ENCODE results near the gene GIT2. TPM values are rescaled to one million over a fixed set of nuclear protein-coding genes. Genes with fewer than 3 reads are reported as not detected.
"Not testable (repeated sequence)": the region's sequence is repeated elsewhere in the genome, so short reads cannot be mapped to it uniquely, and the experiment has no call there.

GIT2 gene
- total and polyA plus RNA-seq, 7 donors: 10.8 to 29.7 (median 20.3) TPM

- Histone ChIP-seq H3K4me3 (no peak overlapping the region), H3K36me3 (ENCODE audit: insufficient read depth in 1 of 2, low read depth in 1 of 2) (peaks cover 17 to 92% of the 10 kb centered on the region in 2 donors), H3K4me1 (peaks cover 4% of the 10 kb centered on the region), H3K9me3 (no peaks in the 10 kb centered on the region), H3K27me3 (ENCODE audit: insufficient read depth in 3 of 3, low read length in 2 of 3) (no peaks in the 10 kb centered on the region), H3K27ac (no peak overlapping the region)
- no peak for ATAC-seq
- DNase-seq: no peak
- 44 to 63% (median 50%) methylated on average over 14 of the region's 14 CpGs for WGBS, 3 donors
- TF ChIP-seq CTCF (IDR thresholded peaks at IDR 0.05): no peak
- intact Hi-C loops (cut with DNase I): no loop called here
These were observed 63.2 kb downstream of the GIT2 start for GRCh38 chr12:109932878-109933503.

GRCh38 chr12:109931143-109931542 lies 65.0 kb downstream of the GIT2 start:
- no peaks in the 10 kb centered on the region for H3K27me3 ChIP-seq (ENCODE audit: insufficient read depth in 3 of 3, low read length in 2 of 3)
- DNase-seq: no peak

DNA sequence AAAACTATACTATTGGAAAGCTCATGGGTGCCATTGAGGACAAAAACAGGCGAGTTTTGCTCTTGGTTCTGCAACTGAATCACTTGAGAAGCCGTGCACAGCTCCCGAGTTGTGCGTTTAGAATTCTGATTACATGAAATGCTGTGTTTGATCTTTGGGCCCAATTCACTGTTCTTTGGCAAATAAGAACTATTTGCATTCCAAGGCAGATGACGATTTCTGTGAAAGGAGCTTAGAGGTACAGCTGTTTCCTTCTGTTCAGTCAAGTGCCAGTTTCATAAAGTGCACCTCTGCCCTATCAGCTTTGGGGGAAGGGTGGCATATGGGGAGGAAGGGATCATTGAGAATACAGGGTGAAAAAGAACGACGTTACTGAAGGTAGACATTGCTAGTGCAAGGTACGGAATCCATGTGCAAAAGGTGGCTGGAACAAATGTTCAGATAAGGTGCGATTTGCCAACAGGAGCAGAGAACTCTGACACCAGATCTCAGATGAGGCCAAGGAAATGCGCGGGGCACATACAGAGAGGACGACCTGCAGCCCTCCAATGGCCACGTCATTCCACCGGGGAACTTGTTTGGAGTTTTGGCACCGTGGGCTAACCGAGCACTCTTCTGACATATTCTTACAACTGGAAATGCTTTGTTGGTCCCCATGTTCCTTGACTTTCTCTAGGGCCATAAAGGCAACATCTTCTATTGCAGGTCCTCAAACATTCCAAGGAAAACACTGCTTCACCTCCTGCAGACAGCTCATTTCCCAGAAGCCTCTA lies 66.0 kb downstream of the GIT2 start:
- 64 to 75% (median 70%) methylated on average over 16 of the region's 16 CpGs for WGBS, 3 donors
- DNase-seq (no peak), ATAC-seq (no peak)
- H3K27ac ChIP-seq: no peak overlapping the region
- intact Hi-C loops (cut with DNase I): no loop called here
- H3K4me1 ChIP-seq: peaks cover 8% of the 10 kb centered on the region
- H3K27me3 ChIP-seq (ENCODE audit: insufficient read depth in 3 of 3, low read length in 2 of 3): no peaks in the 10 kb centered on the region
- no peak overlapping the region for H3K4me3 ChIP-seq
- peaks cover 12 to 81% of the 10 kb centered on the region in 2 donors for H3K36me3 ChIP-seq (ENCODE audit: insufficient read depth in 1 of 2, low read depth in 1 of 2)
- H3K9me3 ChIP-seq: no peaks in the 10 kb centered on the region
- no peak for TF ChIP-seq CTCF (IDR thresholded peaks at IDR 0.05)

More at GRCh38 chr12:109931143-109931542, 65.0 kb downstream of the GIT2 start:
- Histone ChIP-seq H3K9me3 (no peaks in the 10 kb centered on the region), H3K36me3 (ENCODE audit: insufficient read depth in 1 of 2, low read depth in 1 of 2) (peaks cover 12 to 90% of the 10 kb centered on the region in 2 donors), H3K4me3 (no peak overlapping the region), H3K27ac (no peak overlapping the region), H3K4me1 (peaks cover 8% of the 10 kb centered on the region)
- 87 to 91% (median 89%) methylated on average over 5 of the region's 5 CpGs for WGBS, 3 donors
- no peak for ATAC-seq
- intact Hi-C loops (cut with DNase I): no loop called here
- TF ChIP-seq CTCF (IDR thresholded peaks at IDR 0.05): no peak

- H3K27me3 ChIP-seq (ENCODE audit: insufficient read depth in 3 of 3, low read length in 2 of 3); H3K27ac ChIP-seq; H3K4me1 ChIP-seq; DNase-seq; ATAC-seq; H3K9me3 ChIP-seq; intact Hi-C loops (cut with DNase I); H3K4me3 ChIP-seq: not testable (repeated sequence)
- peaks cover 12 to 72% of the 10 kb centered on the region in 2 donors for H3K36me3 ChIP-seq (ENCODE audit: insufficient read depth in 1 of 2, low read depth in 1 of 2)
- WGBS, 3 donors: 87 to 94% (median 90%) methylated on average over 14 of the region's 14 CpGs
These were observed 66.8 kb downstream of the GIT2 start for GRCh38 chr12:109929326-109929725.

- H3K4me1 ChIP-seq: peaks cover 8% of the 10 kb centered on the region
- ATAC-seq: peak; percentile 29 to 81 (median 66)
- DNase-seq: no peak
- H3K27me3 ChIP-seq (ENCODE audit: insufficient read depth in 3 of 3, low read length in 2 of 3): no peaks in the 10 kb centered on the region
- 55 to 79% (median 55%) methylated on average over 12 of the region's 12 CpGs for whole genome bisulfite sequencing, 3 donors
- TF ChIP-seq CTCF (IDR thresholded peaks at IDR 0.05): no peak
- no peak overlapping the region for H3K4me3 ChIP-seq
- H3K9me3 ChIP-seq: no peaks in the 10 kb centered on the region
- peaks cover 12 to 61% of the 10 kb centered on the region in 2 donors for H3K36me3 ChIP-seq (ENCODE audit: insufficient read depth in 1 of 2, low read depth in 1 of 2)
- intact Hi-C loops (cut with DNase I): no loop called here
- peak overlapping the region; percentile 42 for H3K27ac ChIP-seq
These were observed 68.0 kb downstream of the GIT2 start for GRCh38 chr12:109928058-109928656.
